Measurements from ENCODE around the gene PPP1R2C. TPM values are rescaled to one million over a fixed set of nuclear protein-coding genes. Genes with fewer than 3 reads are reported as not detected.

PPP1R2C gene
- total RNA-seq, 1 donor from 2014 or later = not detected

DNA sequence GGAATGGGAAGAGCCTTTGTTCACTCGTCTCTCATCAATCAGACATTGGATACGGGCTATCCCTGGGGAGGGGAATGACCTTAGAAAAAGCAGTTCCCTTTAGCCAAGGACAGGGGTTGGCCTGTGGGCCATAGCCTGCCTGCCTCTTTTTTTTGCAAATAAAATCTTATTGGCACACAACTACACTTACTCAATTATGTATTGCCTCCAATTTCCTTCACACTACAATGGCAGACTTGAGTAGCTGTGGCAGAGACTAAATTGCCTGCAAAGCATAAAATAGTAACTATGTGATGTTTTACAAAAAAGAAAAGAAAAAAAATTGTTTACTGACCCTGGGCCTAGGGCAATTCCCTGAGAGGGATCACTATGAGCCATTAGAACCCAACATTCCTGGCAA, 23.4 kb downstream of the PPP1R2C start:
- no peak for TF ChIP-seq EZH2 (IDR thresholded peaks at IDR 0.05; ENCODE audit: insufficient read depth, low read length)
- TF ChIP-seq CTCF (IDR thresholded peaks at IDR 0.05; ENCODE audit: insufficient read depth, low read depth, low read length) = no peak
- Mint-ChIP-seq H3K4me1 (ENCODE audit: low read depth, unreplicated experiment) (peaks cover 30% of the 10 kb centered on the region), H3K27ac (ENCODE audit: unreplicated experiment) (no peak overlapping the region), H3K36me3 (ENCODE audit: low read depth, unreplicated experiment) (no peaks in the 10 kb centered on the region), H3K27me3 (ENCODE audit: low read depth, unreplicated experiment) (no peaks in the 10 kb centered on the region), H3K9me3 (ENCODE audit: unreplicated experiment) (no peaks in the 10 kb centered on the region), H3K4me3 (ENCODE audit: unreplicated experiment) (no peak overlapping the region)
- DNase-seq (ENCODE audit: low read depth) (no peak), FAIRE-seq (peak; percentile 54)
- no peak overlapping the region for H3K4me2 ChIP-seq (ENCODE audit: low read length)
- peaks cover 8% of the 10 kb centered on the region for H3K4me1 ChIP-seq (ENCODE audit: insufficient read depth, low read length)
- no peak overlapping the region for H2AFZ ChIP-seq (ENCODE audit: low read depth, low read length)
- no peaks in the 10 kb centered on the region for H3K9me3 ChIP-seq (ENCODE audit: insufficient read depth, low read depth, low read length)
- H3K4me3 ChIP-seq (ENCODE audit: insufficient read depth, low read depth, low read length) = no peak overlapping the region
- H4K20me1 ChIP-seq (ENCODE audit: insufficient read depth, low read length) = no peaks in the 10 kb centered on the region
- no peak overlapping the region for H3K27ac ChIP-seq (ENCODE audit: low read depth, low read length)
- no peaks in the 10 kb centered on the region for H3K36me3 ChIP-seq (ENCODE audit: insufficient read depth, low read length)
- no peaks in the 10 kb centered on the region for H3K27me3 ChIP-seq (ENCODE audit: insufficient read depth, low read length)
- no peak overlapping the region for H3K9ac ChIP-seq (ENCODE audit: low read length)
- no peaks in the 10 kb centered on the region for H3K79me2 ChIP-seq (ENCODE audit: insufficient read depth, low read length)

DNA sequence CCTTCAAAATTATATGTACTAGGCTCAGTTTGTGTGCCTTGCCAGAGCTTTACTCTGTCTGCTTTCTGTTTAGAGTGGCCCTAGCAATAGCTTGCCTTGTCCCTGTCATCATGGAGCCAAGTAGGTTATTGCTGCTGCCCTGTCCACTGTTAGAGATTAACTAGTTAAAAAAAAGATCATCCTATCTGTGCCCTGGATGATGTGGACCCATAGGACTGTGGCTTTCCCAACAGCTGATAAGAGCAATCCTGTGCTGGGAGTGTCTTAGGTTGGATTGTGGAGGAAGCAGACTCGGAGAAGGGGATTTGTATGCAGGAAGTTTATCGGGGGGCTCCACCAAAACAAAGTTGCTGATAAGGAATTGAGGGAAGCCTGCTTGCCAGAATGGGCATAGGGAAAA, 23.8 kb downstream of the PPP1R2C start:
- no peaks in the 10 kb centered on the region for H3K27me3 Mint-ChIP-seq (ENCODE audit: low read depth, unreplicated experiment)
- H3K4me2 ChIP-seq (ENCODE audit: low read length) = no peak overlapping the region

More for the DNA sequence above, 23.8 kb downstream of the PPP1R2C start:
- Histone ChIP-seq H2AFZ (ENCODE audit: low read depth, low read length) (no peak overlapping the region), H3K9me3 (ENCODE audit: insufficient read depth, low read depth, low read length) (no peaks in the 10 kb centered on the region), H3K9ac (ENCODE audit: low read length) (no peak overlapping the region), H3K27me3 (ENCODE audit: insufficient read depth, low read length) (no peaks in the 10 kb centered on the region), H3K4me1 (ENCODE audit: insufficient read depth, low read length) (peaks cover 8% of the 10 kb centered on the region), H4K20me1 (ENCODE audit: insufficient read depth, low read length) (no peaks in the 10 kb centered on the region), H3K79me2 (ENCODE audit: insufficient read depth, low read length) (no peaks in the 10 kb centered on the region), H3K36me3 (ENCODE audit: insufficient read depth, low read length) (no peaks in the 10 kb centered on the region), H3K27ac (ENCODE audit: low read depth, low read length) (no peak overlapping the region), H3K4me3 (ENCODE audit: insufficient read depth, low read depth, low read length) (no peak overlapping the region)
- TF ChIP-seq EZH2 (IDR thresholded peaks at IDR 0.05; ENCODE audit: insufficient read depth, low read length) (no peak), CTCF (IDR thresholded peaks at IDR 0.05; ENCODE audit: insufficient read depth, low read depth, low read length) (no peak)
- no peaks in the 10 kb centered on the region for H3K36me3 Mint-ChIP-seq (ENCODE audit: low read depth, unreplicated experiment)
- no peak overlapping the region for H3K4me3 Mint-ChIP-seq (ENCODE audit: unreplicated experiment)
- DNase-seq (ENCODE audit: low read depth) = no peak
- no peaks in the 10 kb centered on the region for H3K9me3 Mint-ChIP-seq (ENCODE audit: unreplicated experiment)
- H3K4me1 Mint-ChIP-seq (ENCODE audit: low read depth, unreplicated experiment) = peaks cover 30% of the 10 kb centered on the region
- no peak overlapping the region for H3K27ac Mint-ChIP-seq (ENCODE audit: unreplicated experiment)
- no peak for FAIRE-seq
